GM20000 (cell line): Measurements from ENCODE around the gene CFAP65.
A peak's percentile ranks its signal among the peaks of the same experiment; 100 is the strongest.

Experiments
- DNase-seq: peaks from one replicate; pipeline ENCODE4 v3.0.0; 2012; ENCODE audit warnings: low spot score
- TF ChIP-seq, protein P1 (sequence below): IDR thresholded peaks from 2 replicates; pipeline ENCODE4 v1.5.1; 2012; ENCODE audit warnings: mild to moderate bottlenecking, control low read depth; ENCODE audit errors: extremely low read depth, missing control alignments

The CFAP65 gene

DNA sequence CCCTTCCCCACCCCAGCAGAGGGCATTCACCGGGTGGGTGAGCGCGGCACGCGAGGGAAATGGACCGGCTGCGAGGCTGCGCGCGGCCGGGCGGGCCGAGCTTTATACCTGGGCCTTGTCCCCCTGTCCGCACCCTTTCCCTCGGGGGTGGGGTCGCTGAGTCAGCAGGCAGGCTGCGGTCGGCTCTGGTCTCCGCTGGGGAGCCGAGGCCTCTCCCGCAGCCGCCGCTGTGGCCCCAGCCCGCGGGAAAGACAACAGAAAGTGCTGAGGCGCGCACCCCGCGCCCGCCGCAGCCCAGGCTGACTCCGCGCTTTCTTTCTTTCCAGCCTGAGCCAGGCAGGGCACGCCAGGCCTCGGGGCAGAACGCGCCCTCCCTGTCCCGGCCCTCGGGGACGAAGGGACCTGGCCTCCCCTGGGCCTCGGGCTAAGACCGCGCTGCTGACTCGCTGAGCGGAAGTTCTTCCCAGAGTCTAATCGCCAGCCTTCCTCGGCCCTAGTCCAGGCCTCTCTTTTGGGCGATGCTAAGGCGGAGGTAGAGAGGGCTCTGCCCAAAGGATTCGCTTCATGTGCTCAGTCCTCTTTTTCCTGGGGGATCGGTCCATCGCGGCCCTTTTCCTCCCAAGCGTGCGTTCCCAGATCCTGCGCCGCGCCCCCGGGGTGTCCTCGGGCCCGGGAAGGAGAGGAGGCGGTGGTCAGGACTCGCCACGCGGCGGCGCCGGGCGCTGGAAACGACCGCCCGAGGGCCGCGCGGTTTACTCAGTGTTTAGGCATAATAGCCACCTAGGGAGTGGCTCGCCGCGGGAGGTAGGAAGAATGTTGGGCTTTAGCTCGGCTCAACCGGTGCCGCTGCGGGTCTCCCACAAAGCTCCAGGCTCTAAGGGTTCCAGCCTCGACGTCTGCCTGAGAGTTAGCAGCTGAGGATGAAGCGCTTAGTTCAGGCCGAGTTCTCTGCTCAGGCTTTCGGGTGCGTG is 47.7 kb downstream of the CFAP65 start, which contains the start of gene CRYBA2:
Gene CRYBA2, minus strand, starts transcription at position 78 of the 971 bp plus-strand sequence. CDS start 246 bp downstream, outside the sequence.
- TF ChIP-seq, protein P1, sequence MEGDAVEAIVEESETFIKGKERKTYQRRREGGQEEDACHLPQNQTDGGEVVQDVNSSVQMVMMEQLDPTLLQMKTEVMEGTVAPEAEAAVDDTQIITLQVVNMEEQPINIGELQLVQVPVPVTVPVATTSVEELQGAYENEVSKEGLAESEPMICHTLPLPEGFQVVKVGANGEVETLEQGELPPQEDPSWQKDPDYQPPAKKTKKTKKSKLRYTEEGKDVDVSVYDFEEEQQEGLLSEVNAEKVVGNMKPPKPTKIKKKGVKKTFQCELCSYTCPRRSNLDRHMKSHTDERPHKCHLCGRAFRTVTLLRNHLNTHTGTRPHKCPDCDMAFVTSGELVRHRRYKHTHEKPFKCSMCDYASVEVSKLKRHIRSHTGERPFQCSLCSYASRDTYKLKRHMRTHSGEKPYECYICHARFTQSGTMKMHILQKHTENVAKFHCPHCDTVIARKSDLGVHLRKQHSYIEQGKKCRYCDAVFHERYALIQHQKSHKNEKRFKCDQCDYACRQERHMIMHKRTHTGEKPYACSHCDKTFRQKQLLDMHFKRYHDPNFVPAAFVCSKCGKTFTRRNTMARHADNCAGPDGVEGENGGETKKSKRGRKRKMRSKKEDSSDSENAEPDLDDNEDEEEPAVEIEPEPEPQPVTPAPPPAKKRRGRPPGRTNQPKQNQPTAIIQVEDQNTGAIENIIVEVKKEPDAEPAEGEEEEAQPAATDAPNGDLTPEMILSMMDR, result no peak
- peak; percentile 31 for DNase-seq

GRCh38 chr2:218992703-218993344 is 48.5 kb downstream of the CFAP65 start:
- TF ChIP-seq, protein P1, result no peak
- no peak for DNase-seq

DNA sequence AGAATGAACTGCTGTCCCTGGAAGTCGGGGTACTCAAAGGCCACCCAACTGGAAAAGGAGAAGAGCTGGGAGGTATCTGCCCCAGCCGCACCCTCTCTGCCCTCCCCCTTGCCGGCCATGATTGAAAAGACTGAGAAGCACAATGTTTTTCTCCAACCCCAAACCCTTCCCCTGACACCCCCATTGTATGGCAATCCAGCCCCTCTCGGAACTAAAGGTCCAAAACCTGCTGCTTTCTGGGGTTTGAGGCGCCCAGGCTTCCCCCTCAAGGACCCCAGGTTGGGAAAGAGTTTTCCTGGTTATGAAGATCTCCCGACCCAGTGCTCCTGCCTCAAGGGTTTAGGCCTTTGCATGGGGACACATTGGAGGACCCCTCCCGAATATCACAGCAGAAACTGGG is 49.1 kb downstream of the CFAP65 start:
- no peak for DNase-seq
- TF ChIP-seq, protein P1, result no peak

GRCh38 chr2:218991674-218992168 is 49.6 kb downstream of the CFAP65 start:
- TF ChIP-seq, protein P1, result no peak
- peak; percentile 26 for DNase-seq

GRCh38 chr2:218990612-218991011 is 50.7 kb downstream of the CFAP65 start:
- TF ChIP-seq, protein P1, result no peak
- no peak for DNase-seq

GRCh38 chr2:218990052-218990451 is 51.3 kb downstream of the CFAP65 start:
- TF ChIP-seq, protein P1, result no peak
- no peak for DNase-seq

DNA sequence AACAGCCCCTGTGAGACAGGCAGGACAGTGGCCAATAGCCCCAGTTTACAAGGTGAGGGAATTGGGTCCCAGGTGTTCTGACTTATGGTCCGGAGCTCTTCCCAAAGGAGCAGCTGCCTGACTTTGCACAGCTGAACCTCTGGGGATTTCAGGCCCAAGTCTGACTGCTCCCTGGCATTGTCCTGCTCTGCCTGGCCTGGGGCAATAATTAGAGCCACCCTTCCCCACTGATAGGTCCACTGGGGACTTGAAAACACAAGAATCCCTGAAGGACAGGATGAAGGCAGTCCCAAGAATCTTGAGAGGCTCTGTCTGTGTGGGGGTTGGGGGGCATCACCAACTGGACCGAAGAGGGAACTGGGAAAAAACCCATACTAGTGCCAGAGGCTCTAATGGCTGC is 52.7 kb downstream of the CFAP65 start:
- no peak for DNase-seq
- TF ChIP-seq, protein P1, result no peak
